NOMO-1 treated with dmso at 0.1 percent for 144 hours (cell line): ENCODE results near the gene CERS4.
A peak's percentile ranks its signal among the peaks of the same experiment; 100 is the strongest.
"Not testable (repeated sequence)": the region's sequence is repeated elsewhere in the genome, so short reads cannot be mapped to it uniquely, and the experiment has no call there.

Source experiments
- DNase-seq: peaks from one replicate; lab custom pipeline; 2025; ENCODE audit not compliant: unreplicated experiment; lab: John Stamatoyannopoulos, UW

Gene CERS4

GRCh38 chr19:8208922-8209461 lies at the start of gene CERS4:
CERS4 (plus strand) TSS chr19:8209370; CDS start chr19:8251077, 41,707 bp downstream.
- no peak for DNase-seq

GRCh38 chr19:8161135-8161646 lies 48.0 kb upstream of the CERS4 start:
- no peak for DNase-seq

GRCh38 chr19:8163759-8164158 lies 45.4 kb upstream of the CERS4 start:
- no peak for DNase-seq

GRCh38 chr19:8167985-8168384 lies 41.2 kb upstream of the CERS4 start:
- no peak for DNase-seq

- DNase-seq, result no peak
These were observed 40.6 kb upstream of the CERS4 start for GRCh38 chr19:8168537-8168936.

GRCh38 chr19:8174706-8175105 lies 34.5 kb upstream of the CERS4 start:
- DNase-seq, result no peak

GRCh38 chr19:8180018-8180417 lies 29.2 kb upstream of the CERS4 start:
- no peak for DNase-seq

- DNase-seq, result no peak
These were observed 24.9 kb upstream of the CERS4 start for GRCh38 chr19:8184274-8184673.

GRCh38 chr19:8185343-8186068 lies 23.7 kb upstream of the CERS4 start:
- DNase-seq, result no peak

- no peak for DNase-seq
These were observed 16.8 kb upstream of the CERS4 start for GRCh38 chr19:8192221-8192820.

- peak; percentile 30 for DNase-seq
These were observed 14.5 kb upstream of the CERS4 start for GRCh38 chr19:8194528-8195267.

GRCh38 chr19:8196271-8196927 lies 12.8 kb upstream of the CERS4 start:
- peak; percentile 22 for DNase-seq

GRCh38 chr19:8203288-8204120 lies 5.7 kb upstream of the CERS4 start:
- not testable (repeated sequence) for DNase-seq

GRCh38 chr19:8204961-8205360 lies 4.2 kb upstream of the CERS4 start:
- no peak for DNase-seq

- no peak for DNase-seq
These were observed 2.8 kb upstream of the CERS4 start for GRCh38 chr19:8206147-8207087.

- not testable (repeated sequence) for DNase-seq
These were observed 1.8 kb upstream of the CERS4 start for GRCh38 chr19:8207326-8207725.

- DNase-seq, result no peak
These were observed 850 bp upstream of the CERS4 start for GRCh38 chr19:8208119-8208921.
